Uterus (tissue), 2 donors: Measurements from ENCODE around the gene TRABD2B.

ENCODE experiments used
- CTCF ChIP-seq, 4 experiments: fragments of 200-600 bp in 2 of 4; fragments of 450-650 bp in 2 of 4; sonication (generic) in 2 of 4; IDR thresholded peaks; one replicate each; pipeline ENCODE4 v1.5.1; 2016 to 2019; ENCODE audit warnings: antibody characterized with exemption in 4 of 4, mild to moderate bottlenecking in 2 of 4, moderate library complexity in 1 of 4
- POLR2A ChIP-seq, 2 donors: fragments of 450-650 bp; IDR thresholded peaks; one replicate each; pipeline ENCODE4 v1.6.1; 2016; ENCODE audit warnings: antibody characterized with exemption in 2 of 2, mild to moderate bottlenecking in 1 of 2, moderate library complexity in 1 of 2

GRCh38 chr1:47756411-47756810 lies 240.8 kb downstream of the TRABD2B start:
- TF ChIP-seq CTCF (IDR thresholded peaks at IDR 0.05) (no peak), POLR2A (IDR thresholded peaks at IDR 0.05) (no peak)
